C4-2B (cell line): Measurements from ENCODE around the gene CLNK.

Experiments
- ZFX ChIP-seq: fragments of 450-650 bp; IDR thresholded peaks from 2 replicates; pipeline ENCODE4 v1.6.1; 2017
- TF ChIP-seq, protein P1 (sequence below): fragments of 450-650 bp; conservative IDR thresholded peaks from 2 replicates; pipeline ENCODE4 v1.5.1; 2017; ENCODE audit warnings: mild to moderate bottlenecking

DNA sequence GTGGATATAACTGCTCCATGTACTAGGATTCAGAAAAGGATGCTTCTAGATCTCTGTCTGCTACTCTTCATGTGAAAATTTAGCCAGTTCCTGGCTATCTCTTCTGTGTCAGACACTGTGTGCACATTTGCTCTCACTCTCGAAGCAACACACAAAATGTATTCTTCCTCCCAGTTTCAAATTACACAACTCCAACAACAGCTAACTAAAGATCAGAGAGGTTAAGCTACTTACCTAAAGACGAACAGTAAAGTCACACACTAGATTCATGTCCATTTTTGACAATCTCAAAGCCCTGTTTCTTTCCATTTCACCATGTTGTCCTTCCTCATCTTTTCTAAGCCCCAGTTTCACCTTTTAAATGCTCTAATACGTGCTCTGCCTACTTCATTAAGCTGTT lies 2.2 kb downstream of the CLNK start:
- TF ChIP-seq, protein P1, sequence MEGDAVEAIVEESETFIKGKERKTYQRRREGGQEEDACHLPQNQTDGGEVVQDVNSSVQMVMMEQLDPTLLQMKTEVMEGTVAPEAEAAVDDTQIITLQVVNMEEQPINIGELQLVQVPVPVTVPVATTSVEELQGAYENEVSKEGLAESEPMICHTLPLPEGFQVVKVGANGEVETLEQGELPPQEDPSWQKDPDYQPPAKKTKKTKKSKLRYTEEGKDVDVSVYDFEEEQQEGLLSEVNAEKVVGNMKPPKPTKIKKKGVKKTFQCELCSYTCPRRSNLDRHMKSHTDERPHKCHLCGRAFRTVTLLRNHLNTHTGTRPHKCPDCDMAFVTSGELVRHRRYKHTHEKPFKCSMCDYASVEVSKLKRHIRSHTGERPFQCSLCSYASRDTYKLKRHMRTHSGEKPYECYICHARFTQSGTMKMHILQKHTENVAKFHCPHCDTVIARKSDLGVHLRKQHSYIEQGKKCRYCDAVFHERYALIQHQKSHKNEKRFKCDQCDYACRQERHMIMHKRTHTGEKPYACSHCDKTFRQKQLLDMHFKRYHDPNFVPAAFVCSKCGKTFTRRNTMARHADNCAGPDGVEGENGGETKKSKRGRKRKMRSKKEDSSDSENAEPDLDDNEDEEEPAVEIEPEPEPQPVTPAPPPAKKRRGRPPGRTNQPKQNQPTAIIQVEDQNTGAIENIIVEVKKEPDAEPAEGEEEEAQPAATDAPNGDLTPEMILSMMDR: no peak
- no peak for TF ChIP-seq ZFX
